Measurements from ENCODE around the gene CABLES2.

- TF ChIP-seq CTCF (IDR thresholded peaks at IDR 0.05; ENCODE audit: low read depth, low read length, poor library complexity, severe bottlenecking) = no peak
- no peak for TF ChIP-seq EZH2phosphoT487 (IDR thresholded peaks at IDR 0.05; ENCODE audit: borderline replicate concordance, low read length)
These were observed 41.2 kb downstream of the CABLES2 start for GRCh38 chr20:62365814-62366369.
